H54 (cell line): ENCODE data around the gene SOAT2.
"Not testable (repeated sequence)": the region's sequence is repeated elsewhere in the genome, so short reads cannot be mapped to it uniquely, and the experiment has no call there.

ENCODE experiments used
- DNase-seq: peaks from one replicate; pipeline ENCODE4 v3.0.0; 2011; ENCODE audit warnings: low spot score, mixed read lengths; ENCODE audit not compliant: insufficient read length
- FAIRE-seq: peaks from 3 replicates; lab custom pipeline; 2011; peaks lifted over from hg19 to GRCh38; lab: Jason Lieb, UNC
- POLR2A ChIP-seq: IDR thresholded peaks from 2 replicates; pipeline ENCODE4 v1.6.1; 2011; ENCODE audit warnings: low read depth, mild to moderate bottlenecking, low read length

Gene SOAT2

DNA sequence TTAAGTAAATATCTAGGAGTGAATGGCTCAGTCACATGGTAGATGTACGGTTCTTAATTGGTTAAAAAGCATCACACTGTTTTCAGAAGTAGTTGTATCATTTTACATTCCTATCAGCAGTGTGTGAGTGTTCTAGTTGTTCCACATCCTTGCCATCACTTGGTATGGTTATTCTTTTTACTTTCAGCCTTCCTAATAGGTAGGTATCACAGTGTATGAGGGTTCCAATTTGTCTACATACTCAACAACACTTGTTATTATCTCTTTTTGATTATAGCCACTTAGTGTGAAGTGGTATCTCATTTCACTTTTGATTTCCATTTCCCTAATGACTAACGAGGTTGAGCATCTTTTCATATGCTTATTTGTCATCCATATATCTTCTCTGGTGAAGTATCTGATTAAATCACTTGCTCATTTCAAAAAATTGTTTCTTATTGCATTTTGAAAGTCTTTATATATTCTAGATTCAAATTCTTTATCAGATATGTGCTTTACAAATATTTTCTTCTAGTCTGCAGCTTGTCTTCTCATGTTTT is 20.6 kb upstream of the SOAT2 start:
- TF ChIP-seq POLR2A, result no peak
- no peak for FAIRE-seq
- DNase-seq, result no peak

DNA sequence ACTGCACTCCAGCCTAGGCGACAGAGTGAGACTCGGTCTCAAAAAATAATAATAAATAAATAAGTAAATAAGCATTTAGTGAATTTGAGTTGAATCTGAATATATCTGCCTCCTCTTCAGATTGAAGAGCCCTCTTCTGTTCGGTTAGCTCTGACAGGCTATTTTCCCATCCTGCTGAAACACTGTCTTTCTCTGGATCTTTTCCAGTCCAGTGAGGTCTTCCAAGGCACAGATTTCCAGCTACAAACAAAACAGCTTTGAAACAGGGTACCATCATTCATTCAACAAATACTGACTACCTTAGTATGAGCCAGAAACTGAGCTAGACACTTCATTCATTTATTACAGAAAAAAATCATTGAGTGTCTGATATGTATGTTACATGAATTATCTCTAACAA is 16.9 kb upstream of the SOAT2 start:
- TF ChIP-seq POLR2A, result no peak
- FAIRE-seq, result no peak
- no peak for DNase-seq

DNA sequence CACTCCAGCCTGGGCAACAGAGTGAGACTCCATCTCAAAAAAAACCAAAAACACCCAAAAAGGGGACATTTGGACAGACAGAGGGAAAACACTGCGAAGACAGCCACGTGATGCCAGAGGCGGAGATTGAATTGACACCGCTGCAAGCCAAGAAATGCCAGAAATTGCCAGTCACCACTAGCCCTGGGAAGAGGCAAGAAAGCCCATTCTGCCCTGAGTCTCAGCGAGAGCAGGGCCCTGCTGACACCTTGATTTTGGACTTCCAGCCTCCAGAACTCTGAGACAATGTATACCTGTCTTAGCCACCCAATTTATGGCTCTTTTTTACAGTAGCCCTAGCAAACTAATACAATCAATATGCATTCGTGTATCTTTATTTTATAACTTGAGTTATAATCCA is 13.2 kb upstream of the SOAT2 start:
- no peak for TF ChIP-seq POLR2A
- FAIRE-seq, result no peak
- DNase-seq, result no peak

DNA sequence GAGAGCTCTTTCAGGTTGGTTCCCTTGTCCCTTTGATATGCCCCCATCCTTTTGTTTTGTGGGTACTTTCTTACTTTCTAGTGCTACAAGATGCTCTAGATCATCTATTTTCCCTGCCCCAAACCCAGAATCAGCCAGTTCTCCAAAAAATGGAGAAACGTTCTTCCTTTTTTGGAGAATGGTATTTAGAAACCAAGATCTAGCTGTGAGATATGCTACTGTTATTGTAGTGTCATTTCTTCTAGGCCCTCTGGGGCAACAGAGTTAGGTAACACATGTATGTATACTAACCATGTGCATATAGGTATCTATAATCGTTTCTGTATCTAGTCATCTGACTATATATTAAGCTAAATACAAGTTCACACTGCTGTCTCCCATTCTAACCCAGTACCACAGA is 12.7 kb upstream of the SOAT2 start:
- no peak for TF ChIP-seq POLR2A
- FAIRE-seq (no peak), DNase-seq (no peak)

DNA sequence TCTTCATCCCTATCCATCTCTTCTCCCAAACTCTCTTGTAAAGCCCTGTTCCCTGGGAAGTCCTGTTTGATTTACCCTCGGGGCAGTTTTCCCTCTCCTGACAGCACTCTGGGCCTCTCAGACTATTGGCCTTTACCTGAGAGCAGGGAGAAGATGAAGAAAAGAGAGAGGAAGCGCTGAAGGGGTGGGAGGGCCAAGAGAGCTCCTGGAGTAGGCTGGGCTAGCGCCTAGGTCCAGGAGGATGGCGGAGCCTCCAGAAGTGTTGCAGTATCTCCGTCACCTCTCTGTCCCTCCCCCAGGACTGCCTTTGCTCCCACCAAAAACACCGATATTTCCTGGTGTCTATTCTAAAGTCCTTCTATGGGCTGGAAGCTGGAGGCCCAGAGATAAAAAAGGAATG is 11.5 kb upstream of the SOAT2 start:
- DNase-seq (no peak), FAIRE-seq (no peak)
- TF ChIP-seq POLR2A, result no peak

DNA sequence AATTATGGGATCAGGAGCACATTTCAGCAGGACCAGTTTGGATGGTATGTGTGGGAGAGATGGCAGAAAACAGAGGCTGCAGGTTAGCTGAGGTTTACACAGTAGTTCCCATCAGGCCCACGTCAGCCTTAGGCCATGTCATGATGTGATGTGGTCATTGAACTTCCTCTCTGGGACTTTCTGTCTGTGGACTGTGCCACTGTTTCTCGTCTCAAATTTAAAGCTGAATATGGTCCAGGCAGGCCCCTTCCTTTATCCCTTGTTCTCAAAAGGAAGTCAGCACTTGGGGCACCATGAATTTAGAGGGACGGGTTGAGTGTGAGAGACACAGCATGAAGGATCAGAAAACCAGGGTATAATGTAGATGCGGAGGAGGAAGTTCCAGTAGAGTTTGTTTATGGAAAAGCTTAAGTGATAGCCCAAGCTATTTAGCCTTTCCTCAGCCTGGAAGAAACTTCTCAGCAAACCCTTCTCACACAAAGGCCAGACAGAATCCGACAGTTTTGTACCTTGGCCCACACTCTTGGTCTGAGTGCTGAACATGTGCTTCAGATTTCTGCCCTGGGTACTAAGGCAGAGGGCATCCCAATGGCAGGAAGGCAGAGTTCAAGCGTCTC is 9.4 kb upstream of the SOAT2 start:
- no peak for TF ChIP-seq POLR2A
- DNase-seq (no peak), FAIRE-seq (no peak)

DNA sequence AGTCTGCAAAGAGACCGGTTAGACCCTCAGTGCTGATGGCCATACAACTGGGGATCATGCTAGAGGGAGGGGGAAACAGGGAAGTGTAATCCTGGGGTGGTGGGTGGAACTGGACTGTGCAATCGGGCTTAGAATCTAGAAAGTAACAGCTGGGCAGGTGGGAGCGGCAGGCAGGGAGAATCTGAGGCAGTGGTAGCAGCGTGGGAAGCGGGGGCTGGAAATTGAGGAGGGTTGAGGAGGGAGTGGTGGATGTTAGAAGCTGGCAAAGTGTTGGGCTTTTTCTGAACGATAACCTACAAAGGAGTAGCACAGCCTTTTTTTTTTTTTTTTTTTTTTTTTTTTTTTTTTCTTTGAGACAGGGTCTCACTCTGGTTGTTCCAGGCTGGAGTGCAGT is 8.9 kb upstream of the SOAT2 start:
- no peak for DNase-seq
- no peak for FAIRE-seq
- TF ChIP-seq POLR2A, result no peak

DNA sequence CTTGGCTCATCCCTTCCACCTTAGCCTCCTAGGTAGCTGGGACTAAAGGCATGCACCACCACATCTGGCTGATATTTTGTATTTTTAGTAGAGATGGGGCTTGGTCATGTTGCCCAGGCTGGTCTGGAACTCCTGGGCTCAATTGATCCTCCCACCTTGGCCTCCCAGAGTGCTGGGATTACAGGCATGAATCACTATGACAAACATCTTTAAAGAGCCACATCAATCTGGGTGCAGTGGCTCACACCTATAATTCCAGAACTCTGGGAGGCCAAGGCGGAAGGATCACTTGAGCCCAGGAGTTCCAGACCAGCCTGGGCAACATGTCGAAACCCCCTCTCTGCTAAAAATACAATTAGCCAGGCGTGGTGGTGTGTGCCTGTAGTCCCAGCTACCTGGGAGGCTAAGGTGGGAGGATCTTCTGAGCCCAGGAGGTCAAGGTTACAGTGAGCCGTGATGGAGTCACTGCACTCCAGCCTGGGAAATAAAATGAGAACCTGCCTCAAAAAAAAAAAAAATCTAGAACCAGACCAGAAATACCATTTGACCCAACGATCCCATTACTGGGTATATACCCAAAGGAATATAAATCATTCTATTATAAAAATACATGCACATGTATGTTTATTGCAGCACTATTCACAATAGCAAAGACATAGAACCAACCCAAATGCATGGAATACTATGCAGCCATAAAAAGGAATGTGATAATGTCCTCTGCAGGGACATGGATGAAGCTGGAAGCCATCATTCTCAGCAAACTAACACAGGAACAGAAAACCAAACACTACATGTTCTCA is 8.3 kb upstream of the SOAT2 start:
- not testable (repeated sequence) for FAIRE-seq, DNase-seq

DNA sequence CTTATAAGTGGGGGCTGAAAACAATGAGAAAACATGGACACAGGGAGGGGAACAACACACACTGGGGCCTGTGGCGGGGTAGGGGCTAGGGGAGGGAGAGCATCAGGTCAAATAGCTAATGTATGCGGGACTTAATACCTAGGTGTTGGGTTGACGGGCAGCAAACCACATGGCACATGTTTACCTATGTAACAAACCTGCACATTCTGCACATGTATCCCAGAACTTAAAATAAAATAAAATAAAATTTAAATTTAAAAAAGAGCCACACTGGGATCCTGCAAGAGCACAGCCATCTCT is 7.7 kb upstream of the SOAT2 start:
- not testable (repeated sequence) for DNase-seq, FAIRE-seq

DNA sequence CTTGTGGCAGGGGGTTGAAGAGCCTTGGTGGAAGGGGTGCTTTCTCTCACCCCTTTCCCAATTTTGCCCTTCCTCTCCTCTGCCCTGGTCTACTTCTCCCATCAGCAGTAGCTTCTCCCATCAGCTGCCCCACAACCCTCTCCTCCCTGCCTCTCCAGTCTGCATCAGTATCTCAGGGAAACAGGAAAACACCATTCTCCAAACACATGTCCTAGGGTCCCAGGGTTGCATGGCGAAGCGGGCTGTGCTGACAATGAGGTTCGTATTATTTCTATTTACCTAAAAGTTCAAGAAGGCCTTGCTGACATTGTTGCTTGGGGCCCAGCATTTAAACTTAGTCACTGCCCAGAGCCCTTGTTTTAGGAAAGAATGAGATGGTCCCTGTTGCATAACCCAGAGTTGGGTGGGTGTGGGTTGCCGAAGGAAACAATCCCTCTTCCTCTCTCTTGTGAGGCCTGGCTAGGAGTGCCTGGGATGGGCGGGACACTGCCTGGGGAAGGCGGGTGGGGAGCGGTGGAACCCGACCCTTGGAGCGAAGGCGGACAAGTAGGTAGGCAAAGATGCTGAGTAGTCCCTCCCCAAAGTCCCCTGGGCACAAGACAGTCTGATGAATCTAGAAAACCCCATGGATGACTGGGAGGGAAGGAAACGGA is 7.1 kb upstream of the SOAT2 start:
- no peak for DNase-seq
- TF ChIP-seq POLR2A, result no peak
- FAIRE-seq, result no peak

DNA sequence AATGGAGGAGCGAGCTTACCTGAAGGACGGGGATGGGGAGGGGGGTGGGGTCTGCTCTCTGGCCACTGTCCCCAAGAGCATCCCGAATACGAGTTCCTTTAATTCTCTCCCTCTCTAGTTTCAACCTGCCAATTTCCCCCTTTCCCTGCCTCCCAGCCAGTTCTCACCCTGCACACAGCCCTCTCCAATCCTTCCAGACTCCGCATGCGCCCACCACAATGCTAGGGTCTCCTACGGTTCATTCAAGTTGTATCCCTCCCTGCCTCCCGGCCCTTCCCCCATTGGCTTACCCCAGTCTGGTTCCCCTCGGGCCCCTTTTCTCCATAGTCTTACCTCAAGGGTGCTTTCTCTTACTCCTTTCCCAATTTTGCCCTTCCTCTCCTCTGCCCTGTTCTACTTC is 6.5 kb upstream of the SOAT2 start:
- no peak for TF ChIP-seq POLR2A
- FAIRE-seq (no peak), DNase-seq (no peak)

DNA sequence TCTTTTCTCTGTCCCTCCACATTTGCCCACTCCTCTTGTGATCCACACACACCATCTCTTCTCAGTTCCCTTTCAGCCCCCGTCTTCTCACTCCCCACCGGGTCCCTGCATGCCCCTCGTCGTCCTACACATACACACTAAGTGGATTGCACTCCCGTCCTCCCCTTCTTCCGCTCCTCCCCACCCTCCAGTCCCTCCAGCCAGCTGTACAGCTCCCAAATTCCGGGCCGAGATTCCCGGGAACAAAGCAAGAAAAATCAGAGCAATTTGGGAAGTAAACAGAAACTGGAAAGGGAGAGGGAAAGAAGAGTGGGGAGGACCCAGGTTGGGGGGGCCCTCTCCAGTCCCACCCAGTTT is 6.1 kb upstream of the SOAT2 start:
- no peak for TF ChIP-seq POLR2A
- DNase-seq (no peak), FAIRE-seq (no peak)

DNA sequence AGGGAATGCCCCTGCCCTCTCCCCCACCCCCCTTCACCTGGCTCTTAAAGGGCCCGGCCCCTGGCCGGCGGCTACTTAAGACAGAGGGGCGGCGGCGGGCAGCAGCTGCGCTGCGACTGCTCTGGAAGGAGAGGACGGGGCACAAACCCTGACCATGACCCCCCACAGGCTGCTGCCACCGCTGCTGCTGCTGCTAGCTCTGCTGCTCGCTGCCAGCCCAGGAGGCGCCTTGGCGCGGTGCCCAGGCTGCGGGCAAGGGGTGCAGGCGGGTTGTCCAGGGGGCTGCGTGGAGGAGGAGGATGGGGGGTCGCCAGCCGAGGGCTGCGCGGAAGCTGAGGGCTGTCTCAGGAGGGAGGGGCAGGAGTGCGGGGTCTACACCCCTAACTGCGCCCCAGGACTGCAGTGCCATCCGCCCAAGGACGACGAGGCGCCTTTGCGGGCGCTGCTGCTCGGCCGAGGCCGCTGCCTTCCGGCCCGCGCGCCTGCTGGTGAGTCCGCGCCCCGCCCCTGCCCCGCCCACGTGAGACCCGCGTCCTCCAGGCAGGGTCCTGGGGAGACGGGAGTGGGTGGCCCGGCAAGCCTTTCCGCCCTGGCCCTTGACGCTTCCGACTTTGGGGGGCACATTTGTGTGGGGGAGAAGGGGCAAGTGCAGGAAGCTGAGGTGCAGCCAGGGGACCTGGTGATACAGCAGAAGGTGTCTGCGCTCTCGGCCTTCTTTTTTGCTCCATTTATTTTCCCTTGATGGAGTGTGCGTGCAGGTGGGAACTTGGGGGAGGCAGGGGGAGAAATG is 5.5 kb upstream of the SOAT2 start, which contains the start of gene IGFBP6:
Gene IGFBP6, plus strand, starts transcription at position 104 of the 790 bp plus-strand sequence. Its CDS starts 51 bp downstream, at position 155.
- TF ChIP-seq POLR2A, result peak; percentile 69
- FAIRE-seq, result no peak
- peak; percentile 69 for DNase-seq
